Measurements from ENCODE around the gene SPAG5.

SPAG5 gene

DNA sequence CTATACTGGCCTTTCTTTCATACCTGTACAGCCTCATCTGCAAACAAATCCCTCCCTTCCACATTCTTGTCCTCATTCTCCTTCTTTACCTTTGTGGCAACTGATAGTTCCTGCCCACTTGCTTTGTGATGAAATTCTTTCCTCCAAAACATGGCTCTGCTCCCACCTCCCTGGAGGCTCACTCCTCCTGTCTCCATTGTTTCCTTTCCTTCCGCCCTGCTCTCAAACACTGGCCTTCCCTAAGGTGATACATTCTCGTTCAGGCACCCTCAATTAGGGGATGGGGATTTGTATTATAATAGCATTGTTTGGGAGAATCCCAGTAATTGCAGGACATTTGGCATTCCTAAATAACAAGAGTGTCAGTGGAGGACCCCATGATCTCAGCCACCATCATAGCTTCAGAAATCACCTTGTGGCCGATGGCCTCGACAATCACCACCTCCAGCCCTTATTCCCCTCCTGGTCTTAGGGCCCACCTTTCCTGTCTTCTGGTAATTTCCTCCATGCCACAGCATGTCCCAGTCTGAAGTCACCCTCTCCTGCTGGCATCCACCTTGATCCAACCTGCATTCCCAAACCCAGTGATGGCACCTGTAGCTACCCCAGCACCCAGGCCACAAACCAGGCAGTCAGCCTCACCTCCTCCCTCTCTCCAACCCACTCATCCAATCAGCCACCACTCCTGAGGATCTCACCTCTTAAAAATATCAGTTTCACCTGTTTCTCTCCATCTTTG is 54.3 kb downstream of the SPAG5 start:
- no peak for DNase-seq

DNA sequence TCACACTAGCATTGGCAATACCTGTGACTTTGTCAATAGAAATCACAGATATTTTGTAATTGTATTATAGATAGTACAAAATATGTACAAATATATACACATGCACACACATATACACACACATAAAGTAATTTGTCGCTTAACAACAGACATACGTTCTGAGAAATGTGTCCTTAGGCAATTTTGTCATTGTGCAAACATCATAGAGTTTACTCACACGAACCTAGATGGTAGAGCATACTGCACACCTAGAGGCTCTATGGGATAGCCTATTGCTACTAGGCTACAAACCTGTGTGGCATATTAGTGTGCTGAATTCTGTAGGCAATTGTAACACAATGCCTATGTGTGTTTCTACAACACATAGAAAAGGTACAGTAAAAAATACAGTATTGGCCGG is 57.4 kb downstream of the SPAG5 start:
- DNase-seq, result no peak

DNA sequence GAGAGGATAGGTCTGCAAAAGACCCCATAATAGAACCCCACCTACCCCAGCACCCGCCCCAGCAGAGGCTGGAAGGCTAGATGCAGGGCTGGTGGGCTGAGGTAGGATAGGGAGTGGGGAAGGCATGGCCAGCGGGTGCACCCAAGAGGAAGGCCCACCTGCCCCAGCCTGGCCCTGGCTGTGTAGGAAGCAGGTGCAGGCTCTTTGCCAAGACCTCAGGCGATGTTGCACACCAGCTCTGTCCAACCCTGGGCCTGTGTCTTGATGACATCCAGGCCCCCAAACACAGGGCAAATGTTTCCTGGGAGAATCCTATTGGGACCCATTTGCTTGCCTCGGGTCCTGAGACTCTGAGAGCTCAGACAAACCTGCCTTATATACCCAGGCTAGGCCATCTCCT is 58.6 kb downstream of the SPAG5 start:
- DNase-seq, result no peak

DNA sequence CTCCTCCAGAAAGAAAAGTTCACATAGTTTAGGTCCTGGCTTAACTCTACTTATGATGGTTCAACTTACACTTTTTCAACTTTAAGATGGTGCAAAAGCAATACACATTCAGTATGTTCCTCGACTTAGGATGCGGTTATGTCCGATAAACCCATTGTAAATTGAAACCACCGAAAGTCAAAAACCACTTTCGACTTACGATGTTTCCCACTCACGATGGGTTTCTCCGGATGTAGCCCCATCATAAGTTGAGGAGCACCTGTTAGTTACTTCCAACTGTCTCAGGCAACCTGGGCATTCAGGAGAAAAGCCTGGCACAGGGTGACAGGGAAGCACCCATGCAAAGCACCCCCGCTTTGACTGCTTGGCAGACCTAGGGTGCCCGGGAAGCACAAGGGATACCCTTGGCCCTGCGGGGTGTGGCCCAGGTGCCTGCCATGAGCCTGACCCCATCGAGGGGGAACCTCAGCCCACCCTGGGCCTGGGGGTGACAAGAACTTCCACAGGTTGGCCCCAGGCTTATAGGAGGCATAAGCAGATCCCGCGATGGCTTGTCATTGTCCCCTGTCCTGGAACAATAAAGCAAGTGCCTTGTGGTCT is 60.4 kb downstream of the SPAG5 start:
- DNase-seq, result no peak

DNA sequence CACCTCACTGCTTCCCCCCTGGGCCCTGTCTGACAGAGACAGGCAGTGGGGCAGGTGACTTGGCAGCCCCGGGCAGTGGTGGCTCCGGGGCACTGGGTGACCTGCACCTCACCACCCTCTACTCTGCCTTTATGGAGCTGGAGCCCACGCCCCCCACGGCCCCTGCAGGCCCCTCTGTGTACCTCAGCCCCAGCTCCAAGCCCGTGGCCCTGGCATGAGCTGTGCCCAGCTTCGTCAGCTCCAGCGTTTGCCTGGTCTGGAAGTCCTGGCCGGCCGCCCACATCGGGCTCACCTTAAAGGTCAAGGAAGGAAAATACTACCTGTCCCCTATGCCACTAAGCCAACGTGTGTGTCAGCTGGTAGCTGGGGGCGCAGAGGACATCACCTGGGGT is 61.6 kb downstream of the SPAG5 start:
- no peak for DNase-seq

DNA sequence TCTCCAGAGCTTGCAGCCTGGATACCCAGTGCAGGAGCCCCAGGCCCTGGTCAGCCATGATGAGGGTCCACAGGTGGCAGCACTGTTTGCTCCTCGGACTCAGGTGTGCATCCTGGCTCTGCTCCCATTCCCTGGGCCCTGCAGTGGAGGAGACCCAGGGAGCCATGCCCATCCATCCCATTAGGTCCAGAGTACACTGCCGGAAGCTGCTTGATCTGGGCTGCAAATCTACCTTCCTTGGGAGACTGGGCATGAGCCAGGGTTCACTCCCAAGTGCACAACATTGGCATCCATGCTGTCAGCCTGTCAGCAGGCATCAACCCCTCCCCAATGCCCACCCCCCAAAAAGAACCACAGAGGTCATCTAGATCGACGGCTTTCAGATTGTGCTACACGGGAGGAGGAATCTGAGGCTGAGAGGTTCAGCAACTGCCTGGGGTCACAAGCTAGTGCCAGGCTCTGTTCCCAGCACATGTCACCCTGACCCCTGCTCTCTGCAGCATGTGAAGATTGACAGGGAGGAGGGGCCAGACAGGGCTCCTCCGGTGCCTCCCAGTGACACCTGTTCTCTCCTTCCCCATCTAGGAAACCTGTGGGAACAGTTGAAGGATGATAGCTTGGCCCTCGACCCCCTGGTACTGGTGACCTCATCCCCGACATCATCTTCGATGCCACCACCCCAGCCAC is 62.1 kb downstream of the SPAG5 start:
- DNase-seq, result no peak

DNA sequence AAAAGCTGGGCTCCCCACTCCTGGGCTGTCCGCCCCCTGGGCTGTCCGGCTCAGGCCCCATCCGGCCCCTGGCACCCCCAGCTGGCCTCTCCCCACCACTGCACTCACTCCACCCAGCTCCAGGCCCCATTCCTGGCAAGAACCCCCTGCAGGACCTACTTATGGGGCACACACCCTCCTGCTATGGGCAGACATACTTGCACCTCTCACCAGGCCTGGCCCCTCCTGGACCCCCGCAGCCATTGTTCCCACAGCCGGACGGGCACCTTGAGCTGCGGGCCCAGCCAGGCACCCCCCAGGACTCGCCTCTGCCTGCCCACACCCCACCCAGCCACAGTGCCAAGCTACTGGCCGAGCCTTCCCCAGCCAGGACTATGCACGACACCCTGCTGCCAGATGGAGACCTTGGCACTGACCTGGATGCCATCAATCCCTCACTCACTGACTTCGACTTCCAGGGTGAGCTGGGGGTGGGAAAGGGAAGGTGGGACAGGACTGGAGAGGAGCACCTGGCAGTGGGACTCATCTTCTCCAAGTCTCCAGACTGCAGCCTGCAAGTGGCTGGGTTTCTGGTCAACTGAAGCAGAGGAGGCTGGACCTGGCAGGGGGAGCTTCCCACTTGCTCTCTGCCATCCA is 64.0 kb downstream of the SPAG5 start:
- no peak for DNase-seq

DNA sequence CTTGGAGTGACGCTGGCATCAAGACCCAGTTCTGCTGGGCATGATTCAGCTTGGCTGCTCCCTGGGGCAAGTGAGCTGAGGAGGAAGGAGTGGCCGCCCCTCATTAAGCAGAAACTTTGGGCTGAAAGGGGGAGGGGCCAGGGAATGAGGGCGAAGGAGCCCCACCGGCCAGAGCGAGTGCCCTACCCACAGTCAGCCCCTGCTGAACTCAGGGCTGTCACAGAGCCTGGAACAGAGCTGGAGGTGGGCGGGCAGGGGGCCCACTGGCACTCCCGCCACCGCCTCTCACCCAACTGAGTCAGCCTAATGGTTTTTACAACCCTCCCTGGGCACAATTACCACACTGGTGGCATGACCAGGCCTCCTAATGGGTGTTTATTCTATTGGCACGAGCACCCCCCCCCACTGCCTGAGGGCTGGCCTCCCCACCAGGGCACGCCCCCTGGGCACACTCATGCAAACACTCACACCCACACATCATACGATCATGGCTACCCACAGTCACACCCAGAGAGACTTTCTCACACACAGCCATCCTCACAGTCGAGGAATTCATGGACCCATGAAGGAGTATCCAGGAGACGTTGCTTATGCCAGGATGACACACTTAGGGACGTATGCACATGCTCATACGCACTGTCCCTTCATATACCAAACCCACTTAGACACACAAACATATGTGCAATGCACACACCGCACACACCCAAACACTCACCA is 65.6 kb downstream of the SPAG5 start:
- no peak for DNase-seq

DNA sequence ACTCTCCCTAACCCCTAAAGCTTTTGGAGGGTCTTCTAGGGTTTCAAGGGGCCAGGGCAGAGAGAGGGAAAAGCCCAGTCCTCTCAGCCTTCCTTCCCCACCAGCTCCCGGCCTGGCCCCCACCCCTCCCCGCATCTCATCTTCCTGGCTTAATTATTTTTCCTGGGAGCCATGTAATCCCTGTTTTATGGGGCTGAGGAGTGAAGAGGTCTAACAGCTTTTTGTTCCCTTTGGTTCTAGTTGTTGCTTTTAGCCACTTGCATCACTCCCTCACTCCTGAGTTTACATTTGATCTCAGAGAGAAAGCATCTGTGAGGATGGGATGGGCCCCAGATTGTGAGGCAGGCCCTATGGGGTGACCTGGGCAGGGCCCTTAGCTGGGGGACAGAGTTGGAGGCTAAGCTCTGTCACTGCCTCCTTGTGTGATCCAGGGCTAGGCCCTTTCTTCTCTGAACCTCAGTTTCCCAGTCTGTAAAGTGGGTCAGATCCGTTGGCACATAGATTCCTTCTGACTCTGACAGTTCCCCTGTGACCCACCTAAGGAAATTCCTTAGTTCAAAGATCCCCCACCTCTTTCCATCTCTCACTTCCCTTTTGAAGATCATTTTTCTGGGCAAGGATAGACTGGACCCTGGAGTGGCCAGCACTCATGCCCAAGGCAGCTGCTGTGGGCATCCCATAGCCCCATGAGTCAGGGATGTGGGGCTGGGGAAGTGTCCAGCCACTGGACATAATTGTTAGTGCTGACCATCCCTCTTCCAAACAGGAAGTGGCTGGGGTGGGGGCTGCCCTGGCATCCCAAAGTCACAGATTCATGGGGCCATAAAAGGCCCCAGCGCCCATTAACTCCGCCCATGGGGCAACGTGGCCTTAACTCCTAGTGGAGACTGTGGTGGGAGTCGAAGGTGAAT is 66.5 kb downstream of the SPAG5 start:
- no peak for DNase-seq

DNA sequence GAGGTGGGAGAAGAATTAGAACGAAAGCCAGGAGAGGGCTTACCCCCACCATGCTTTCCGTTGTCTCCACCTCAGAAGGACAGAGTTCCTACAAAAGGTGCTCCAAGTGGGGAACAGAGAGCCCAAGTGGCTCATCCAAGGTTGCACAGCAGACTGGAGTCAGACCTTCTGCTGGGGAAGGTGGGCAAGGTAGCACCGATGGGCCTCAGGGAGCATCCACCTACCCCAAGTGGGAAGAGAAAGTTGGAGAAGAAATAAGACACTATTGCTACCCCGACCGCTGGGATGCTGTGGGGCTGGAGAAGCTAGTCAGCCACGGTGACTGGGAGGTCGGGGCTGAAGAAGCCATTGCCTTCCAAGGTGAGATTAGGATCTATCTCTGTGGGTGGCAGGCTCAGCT is 67.9 kb downstream of the SPAG5 start:
- DNase-seq, result no peak

DNA sequence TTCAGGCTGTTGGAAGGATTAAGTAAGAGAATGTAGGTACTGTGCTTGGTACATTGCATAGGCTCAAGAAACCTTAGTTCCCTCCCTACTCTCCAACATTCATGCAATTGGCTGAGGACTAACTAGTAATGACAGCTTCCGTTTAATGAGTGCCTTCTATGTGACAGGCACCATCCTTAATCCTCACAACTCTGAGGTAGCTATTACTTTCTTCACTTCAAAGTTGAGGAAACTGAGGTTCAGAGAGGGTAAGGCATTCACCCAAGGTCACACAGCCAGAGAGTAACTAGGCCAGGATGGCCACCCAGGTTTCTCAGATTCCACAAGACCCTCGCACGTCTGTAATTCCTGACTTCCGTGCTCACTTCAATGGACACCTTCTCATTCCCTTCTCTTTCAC is 68.6 kb downstream of the SPAG5 start:
- DNase-seq, result no peak

DNA sequence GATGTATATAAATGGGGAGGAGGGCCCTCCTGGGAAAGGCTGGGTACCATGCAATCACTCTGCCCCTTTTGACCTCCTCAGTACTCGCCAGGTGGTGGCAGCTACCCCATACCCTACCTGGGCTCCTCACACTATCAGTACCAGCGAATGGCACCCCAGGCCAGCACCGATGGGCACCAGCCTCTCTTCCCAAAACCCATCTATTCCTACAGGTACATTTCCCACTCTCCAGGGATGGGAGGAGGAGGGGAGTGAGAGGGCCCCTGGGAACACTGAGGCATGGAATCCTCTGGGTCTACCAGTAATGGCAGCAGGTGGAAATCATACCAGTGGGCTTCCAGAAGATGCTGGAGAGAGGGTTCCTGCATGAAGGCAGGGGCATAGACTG is 69.8 kb downstream of the SPAG5 start:
- no peak for DNase-seq

DNA sequence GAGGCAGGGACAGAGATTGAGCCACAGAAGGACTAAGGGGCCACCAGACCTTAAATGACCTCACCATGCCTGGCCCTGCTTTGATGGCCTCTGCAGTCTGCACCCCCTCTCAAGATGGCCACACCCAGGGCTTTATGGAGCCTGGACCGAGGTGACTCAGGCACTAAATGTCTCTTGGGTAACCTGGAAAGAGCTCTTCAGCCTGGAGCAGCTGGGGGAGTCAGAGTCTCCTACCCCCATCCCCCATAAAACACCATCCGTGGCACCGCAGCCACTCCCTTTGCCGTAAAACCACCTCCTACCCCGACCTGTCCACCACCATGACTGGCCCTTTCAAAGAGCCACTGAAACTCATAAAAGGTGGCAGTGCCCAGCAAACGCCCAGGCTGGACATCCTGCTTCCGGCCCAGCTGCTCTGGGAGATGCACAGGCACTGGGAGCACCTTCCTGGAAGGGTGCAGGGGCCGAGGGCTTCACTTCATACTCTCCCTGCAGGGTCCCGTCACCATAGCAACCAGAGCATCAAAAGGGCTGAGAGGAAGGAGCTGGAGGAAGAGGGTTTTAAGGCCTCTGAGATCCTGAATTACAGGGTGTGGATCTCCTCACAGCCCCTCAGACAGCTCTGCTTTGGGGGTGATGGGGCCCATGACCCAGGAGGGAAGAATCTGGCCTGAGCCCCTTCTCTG is 70.4 kb downstream of the SPAG5 start:
- DNase-seq, result no peak

DNA sequence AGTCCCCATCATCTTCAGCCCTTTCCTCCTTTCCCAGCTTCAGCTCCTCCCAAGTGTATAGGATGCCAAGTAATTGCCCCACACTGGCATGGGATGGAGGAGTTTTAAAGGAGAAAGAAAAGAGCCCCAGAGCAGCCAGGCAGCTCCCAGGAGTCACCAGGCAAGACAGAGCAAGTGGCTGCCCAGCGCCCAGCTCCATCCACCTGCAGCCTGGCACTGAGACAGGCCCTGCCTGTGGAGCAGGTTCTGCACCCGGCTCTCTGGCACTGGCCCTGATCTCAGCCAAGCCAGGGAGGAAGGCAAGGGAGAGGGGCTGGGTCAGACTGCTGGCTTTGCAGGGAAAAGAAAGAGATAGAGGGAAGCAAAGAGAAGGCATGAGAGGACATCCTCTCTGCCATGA is 71.0 kb downstream of the SPAG5 start:
- no peak for DNase-seq
